Adrenal gland (tissue), 5 donors: ENCODE measurements around the gene CRYBG3.

Experiments used
- CTCF ChIP-seq, 6 experiments: fragments of 450-650 bp in 4 of 6; fragments of 200-600 bp in 2 of 6; sonication (generic) in 1 of 6; IDR thresholded peaks; 1 replicate in 5 of 6; 2 replicates in 1 of 6; pipeline versions ENCODE4 v1.5.1 to v1.8.0; 2016 to 2021; ENCODE audit warnings: antibody characterized with exemption in 6 of 6, mild to moderate bottlenecking in 2 of 6, moderate library complexity in 1 of 6
- POLR2A ChIP-seq, 2 donors: fragments of 450-650 bp; IDR thresholded peaks; one replicate each; pipeline ENCODE4 v1.6.1; 2017; ENCODE audit warnings: antibody characterized with exemption in 2 of 2, mild to moderate bottlenecking in 2 of 2, moderate library complexity in 1 of 2
- donor health status: DM: no; HTN: no; CAD: no.

- TF ChIP-seq POLR2A (IDR thresholded peaks at IDR 0.05) (no peak), CTCF (IDR thresholded peaks at IDR 0.05) (no peak)
Observed at GRCh38 chr3:97827741-97828471, 6.1 kb downstream of the CRYBG3 start.
